Left cardiac atrium (tissue), 4 donors: Measurements from ENCODE around the gene ZFYVE21. TPM values are rescaled to one million over a fixed set of nuclear protein-coding genes. Genes with fewer than 3 reads are reported as not detected.

Source experiments
- ATAC-seq, 2 donors: fragments of 200-7000 bp; cut with Tn5 transposase; one replicate each; pipeline ENCODE4 v1.9.1; 2020; ENCODE audit warnings: mild to moderate bottlenecking in 2 of 2, moderate library complexity in 2 of 2
- DNase-seq: peaks from one replicate; pipeline ENCODE4 v3.0.0-alpha.2; 2020
- intact Hi-C, 2 donors: fragments of 100-400 bp; cut with DNase I; formaldehyde crosslinking; loops; one replicate each; pipeline versions ENCODE4 v1.14.1 to v1.15.1; 2022 to 2023
- total RNA-seq, 2 donors: library from RNA; stranded (reverse); fragmentation: NEBNext Ultra II Directional; extraction: Animal tissue kit (Norgen Biotek cat#: 25700); gene quantifications; one replicate each; pipeline ENCODE4 v1.2.1, GENCODE V29; 2021
- donor health status: DM: no; HTN: yes; CAD: no.
- donor health status: DM: no; HTN: yes; CAD: no; lungs with severe emphysema.
- donor health status: DM: yes; HTN: yes; CAD: no.
- donor health status: Dilated cardiomyopathy.

The ZFYVE21 gene
- total RNA-seq, 2 donors from 2014 or later: 47.0 to 48.7 TPM

DNA sequence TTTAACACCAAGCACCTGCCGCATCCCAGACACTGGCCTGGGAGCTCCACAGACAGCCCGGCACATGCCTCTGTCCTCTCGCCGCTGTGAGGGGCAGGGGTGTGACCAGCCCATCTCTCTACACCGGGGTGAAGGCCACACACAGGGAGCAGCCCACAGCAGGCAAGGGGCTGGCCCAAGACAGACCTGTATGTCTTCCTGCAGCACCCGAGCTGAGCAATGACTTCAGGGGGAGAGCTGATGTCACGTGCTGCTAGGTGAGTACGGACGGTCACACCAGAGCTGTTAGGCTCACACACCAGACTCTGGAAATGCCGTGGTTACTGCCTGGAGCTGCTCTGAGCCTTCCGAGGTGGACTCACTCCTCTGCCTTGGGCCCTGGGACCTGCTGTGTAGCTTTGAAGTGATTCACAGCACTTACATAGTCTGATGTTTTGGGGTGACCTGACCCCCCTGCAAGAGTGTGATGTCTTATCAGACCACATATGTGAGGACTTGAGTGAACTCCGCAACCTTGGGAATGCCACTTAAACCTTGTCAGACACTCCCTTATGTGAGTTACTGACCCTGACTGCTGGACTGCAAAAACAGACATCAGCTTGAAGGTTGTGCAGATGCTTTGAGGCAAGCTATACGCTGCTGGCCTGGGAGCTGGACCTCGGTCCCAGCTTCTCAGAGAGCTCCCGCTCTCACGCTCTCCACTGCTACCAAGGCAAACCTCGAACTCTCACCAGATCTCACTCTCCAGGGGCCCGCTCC, 2.1 kb upstream of the ZFYVE21 start:
- no peak for ATAC-seq
- DNase-seq: no peak
- intact Hi-C loops: no loop called here

DNA sequence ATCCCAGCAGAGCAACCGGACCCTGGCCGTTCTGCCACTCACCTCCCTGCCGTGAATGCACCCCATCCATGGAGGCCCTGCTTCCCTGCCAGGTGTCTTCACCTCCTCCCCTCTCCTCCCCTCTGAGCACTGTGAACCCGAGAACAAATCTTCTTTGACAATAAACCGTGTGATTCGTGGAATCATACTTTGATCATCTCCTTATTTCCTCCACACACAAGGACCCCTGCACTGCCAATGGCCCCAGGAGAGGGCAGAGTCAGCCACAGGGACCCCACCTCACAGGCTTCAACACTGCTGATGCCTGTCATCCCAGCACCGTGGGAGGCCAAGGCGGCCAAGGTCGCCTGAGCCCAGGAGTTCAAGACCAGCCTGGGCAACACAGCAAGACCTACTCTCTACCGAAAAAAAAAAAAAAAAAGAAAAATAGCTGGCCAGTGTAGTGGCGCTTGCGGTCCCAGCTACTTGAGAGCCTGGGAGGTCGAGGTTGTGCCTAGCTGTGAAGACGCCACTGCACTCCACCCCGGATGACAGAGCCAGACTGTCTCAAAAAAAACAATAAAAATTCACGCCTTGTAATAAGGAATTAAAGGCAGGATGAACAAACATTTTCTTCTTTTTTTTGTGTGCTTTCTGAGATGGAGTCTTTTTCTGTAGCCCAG, 1.4 kb upstream of the ZFYVE21 start:
- intact Hi-C loops: no loop called here
- ATAC-seq (no peak), DNase-seq (no peak)

DNA sequence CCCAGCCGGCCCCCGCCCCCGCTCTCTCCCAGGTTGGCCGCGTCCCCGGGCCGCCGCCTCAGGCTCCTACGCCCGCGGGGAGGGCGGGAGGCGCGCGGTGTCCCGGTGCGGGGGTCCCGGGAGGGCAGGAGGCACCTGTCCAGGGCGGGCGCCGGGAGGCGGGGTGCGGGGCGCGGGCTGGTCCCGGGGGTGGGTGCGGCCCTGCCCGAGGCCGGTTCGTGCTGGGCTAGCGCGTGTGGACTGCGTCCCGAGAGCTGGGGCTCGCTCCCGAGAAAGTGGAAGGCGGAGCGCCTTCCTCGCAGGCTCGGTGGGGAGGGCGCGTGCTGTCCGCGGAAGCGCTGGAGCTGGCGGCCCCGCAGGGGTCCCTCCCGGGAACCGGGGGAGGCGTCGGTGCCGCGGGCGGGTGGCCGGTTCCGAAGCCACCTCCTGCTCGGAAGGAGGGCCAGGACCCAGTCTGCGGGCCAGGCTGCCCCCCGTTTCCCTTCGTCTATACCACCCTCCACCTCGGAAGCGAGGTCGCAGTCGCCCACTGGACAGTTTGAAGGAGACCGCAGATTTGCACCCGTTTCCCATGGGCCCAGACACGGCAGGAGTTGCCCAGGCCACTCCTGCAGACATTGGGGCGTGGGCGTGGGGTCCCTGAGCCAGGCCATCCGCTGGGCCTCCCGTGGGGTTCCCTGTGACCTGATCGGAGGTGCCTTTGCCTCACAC, 636 bp downstream of the ZFYVE21 start:
- ATAC-seq (peak; percentile 1 to 5), DNase-seq (peak; percentile 62)
- intact Hi-C loops: no loop called here

DNA sequence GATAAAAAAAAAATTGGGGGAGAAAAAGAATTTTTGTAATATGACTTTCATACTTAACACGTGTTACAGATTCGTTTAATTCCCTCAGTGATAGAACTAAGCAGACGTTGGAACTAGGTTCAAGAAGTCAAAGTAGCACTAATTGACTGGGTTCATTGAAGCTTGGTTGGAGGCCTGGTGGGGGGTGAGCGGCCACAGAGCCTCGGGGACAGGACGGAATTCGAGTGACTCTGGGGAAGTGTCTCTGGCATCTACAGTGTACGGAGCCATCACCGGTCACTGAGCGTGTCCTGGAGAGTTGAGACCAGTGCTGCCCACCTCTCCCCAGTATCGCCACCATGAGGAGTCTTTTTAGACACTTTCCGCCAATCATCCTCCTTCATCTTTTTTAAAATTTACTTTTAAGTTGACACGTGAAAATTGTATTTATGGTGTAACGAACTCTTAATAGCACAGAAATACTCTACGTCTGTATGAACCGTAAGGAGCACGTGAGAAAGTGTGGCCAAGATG, 1.3 kb downstream of the ZFYVE21 start:
- intact Hi-C loops: no loop called here
- ATAC-seq: no peak
- no peak for DNase-seq

DNA sequence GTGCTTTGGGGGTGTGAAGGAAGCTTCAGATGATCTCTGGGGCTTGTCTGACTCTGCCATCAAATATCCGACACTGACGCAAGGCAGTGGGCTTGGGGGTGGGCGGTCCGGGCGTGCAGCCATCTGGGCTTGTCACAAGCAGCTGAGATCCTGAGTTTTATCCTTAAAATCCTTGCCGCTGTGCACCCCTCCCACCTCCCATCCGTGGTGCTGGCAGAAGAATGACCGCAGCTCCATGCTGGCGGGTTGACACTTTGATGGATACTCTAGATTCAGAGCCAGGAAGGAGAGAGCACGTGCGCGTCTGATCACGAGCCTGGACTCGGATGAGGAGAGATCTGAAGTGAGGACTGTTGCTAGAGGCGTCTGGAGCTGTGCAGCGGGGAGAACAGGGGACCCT, 3.0 kb downstream of the ZFYVE21 start:
- intact Hi-C loops: no loop called here
- ATAC-seq: no peak

DNA sequence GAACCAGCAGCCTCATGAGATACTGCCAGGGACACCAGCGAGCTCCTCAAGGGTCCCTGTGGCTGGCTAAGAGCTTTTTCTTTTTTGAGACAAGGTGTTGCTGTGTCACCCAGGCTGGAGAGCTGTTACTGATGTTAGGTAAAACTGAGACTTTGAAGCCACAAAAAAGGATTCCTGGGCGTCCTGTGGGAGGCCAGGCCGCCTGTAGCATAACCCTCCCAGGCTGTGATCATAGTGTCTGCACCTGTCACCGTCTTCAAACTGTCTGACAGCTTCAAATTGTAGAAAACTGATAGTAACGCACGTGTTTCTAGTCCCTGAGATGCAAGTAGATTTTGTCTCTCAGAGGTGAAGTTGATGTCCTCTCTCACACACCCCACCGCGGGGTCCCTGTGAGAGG, 4.1 kb downstream of the ZFYVE21 start:
- intact Hi-C loops: no loop called here
- DNase-seq (no peak), ATAC-seq (no peak)

More for the DNA sequence above, 3.0 kb downstream of the ZFYVE21 start:
- DNase-seq: no peak

DNA sequence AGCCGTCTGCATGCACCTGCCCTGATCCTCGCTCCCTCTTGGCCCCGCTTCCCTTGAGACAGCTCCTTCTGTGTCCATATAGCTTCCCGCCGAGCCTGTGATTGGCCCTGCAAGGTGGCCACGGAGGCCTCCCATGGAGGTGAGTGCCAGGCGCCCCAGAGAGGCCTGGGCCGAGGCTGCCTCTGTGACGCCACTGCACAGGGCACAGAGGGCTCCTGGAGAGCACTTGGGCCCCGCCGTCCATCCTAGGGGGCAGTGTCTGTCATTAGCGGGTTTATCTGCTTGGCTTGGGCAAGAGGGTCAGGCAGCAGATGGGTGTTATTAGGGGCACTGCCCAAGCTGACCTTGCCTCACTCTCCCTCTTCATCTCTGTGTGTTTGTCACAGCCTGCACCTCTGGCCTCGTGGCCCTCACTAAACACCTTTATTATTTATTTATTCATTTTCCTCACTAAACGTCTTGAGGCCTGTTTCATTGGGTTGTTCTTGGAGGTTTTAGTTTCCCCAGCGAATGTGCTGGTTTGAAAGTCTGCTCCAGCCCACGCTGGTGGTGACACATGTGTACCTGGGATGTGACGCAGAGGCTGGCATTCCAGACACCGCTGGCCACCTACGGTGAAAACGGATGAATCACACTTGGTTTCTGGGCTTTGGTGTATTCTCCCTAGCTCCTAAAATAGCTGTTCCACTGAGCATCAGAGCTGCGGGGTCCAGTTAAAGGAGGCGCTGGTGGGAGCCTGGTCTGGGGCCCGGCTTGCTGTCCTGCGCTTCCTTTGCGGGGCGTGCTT, 5.9 kb downstream of the ZFYVE21 start:
- intact Hi-C loops: no loop called here
- ATAC-seq: peak in 1 of 2 donors; percentile 3

DNA sequence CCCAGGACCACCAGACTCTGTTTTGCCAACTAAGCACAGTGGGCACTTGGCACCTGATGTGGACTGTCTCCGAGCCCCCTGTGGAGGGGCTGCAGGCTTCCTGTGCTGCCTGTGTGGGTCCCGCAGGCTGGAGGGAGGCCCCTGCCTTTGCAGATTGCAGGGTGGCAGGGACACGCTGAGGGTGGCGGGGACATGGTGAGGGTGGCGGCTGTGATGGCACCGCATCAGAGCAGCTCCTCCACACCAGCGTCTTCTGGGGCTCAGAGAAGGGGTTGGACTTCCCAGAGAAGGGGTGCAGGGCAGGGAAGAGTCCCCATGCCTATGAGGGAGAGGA, 8.1 kb downstream of the ZFYVE21 start:
- intact Hi-C loops: no loop called here
- no peak for DNase-seq

More for the DNA sequence above, 5.9 kb downstream of the ZFYVE21 start:
- DNase-seq: no peak

DNA sequence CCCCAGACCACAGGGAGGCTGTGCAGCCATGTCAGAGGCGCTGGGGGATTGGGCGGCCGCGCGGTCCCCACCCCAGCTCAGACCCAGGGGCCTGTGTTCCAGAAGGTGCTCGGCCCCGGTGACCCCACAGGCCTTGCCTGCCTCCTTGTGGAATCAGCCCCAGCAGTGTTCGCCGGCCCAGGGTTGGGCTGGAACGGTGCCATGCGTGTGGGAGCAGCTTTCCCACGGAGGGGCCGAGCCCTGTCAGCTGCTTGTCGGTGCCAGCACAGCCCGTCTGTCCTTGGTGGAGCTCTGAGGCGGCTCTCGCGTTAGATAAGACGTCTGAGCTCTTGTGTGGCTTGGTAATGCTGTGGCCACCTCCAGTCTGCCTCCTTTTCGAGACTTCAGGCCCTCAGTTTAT, 8.5 kb downstream of the ZFYVE21 start:
- DNase-seq (peak; percentile 91), ATAC-seq (peak; percentile 75 to 82)
- intact Hi-C loops: no loop called here

More for the DNA sequence above, 8.1 kb downstream of the ZFYVE21 start:
- peak in 1 of 2 donors; percentile 3 for ATAC-seq

DNA sequence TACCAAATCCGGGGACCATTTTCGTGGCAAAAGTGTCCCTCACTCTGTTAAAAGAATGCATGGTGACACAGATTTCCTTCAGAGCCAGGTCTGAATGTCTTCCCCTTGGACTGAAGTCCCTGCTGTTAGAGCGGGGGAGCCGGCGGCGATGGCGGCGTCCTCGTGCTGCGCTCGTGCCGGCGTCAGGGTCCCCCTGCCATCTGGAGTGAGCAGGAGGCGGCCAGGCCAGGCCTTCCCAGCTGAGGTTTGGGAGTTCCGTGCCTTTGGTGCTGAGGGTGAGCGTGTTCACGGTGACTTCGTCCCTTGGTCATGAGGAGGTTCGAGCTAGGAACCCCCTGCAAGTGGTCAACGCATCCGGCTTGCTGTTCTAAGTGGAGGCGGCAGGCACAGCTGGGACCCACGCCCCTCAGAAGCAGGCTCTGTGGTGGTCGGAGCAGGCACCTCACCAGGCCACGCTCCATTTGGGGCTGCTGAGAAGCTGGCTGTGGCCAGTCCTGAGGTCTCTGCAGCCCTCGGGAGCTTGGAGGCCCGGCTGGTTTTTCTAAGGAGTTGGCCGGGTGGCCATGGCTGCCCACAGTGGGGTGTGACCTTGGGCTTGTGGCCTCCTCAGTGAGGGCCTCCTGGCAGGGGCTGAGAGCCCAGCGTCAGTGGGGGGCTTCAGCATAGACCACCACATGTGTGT, 9.5 kb downstream of the ZFYVE21 start:
- no peak for DNase-seq
- no peak for ATAC-seq
- intact Hi-C loops: no loop called here

DNA sequence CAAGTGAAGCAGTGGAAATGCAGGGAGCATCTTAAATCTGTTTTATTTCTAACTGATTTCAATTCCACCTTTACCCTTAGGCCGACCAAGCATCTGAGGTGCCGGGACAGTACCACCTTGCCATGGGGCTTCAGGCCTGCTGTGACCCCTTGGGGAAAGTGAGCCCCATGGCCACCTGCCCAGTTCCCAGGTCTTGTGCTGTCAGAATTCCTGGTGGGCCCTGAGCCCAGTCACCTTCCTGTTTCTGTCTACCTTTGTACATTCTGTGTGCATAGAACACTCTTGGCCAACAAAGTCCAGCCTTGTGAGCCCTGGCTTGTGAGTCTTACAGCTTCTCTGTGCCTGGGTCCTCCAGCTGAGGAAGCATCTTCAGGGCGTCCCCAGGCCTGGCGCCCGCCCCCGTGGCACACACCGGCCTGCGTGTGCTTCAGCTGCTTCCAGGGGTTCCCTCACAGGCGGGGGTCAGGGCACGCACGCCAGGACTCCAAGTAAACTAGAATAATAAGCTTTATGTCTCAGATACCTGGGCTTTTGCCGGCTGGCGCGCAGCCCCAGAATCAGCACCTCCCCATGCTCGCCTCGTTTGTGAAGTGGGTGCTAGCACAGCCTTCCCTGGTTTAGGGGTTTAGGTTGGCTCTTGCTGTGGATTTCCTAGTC, 10.3 kb downstream of the ZFYVE21 start:
- intact Hi-C loops: no loop called here
- ATAC-seq (no peak), DNase-seq (no peak)

DNA sequence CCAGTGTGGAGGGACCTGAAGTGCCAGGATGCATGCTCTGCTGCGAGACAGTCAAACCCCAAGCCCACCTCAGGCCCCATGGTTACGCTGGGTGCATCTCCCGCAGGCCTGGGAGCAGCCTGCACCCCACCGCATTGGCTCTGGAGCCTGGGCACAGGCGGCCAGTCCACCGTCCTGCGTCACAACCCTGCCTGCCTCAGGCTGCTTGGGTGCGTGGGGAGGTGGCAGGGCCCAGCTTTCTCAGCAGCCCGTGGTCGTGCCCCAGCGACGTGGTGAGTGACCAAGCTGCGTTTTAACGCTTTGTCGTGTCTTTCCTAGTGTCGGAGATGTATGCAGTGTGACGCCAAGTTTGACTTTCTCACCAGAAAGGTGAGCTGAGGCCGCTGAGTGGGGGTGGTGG, 10.9 kb downstream of the ZFYVE21 start:
- ATAC-seq: no peak
- intact Hi-C loops: no loop called here
- no peak for DNase-seq

DNA sequence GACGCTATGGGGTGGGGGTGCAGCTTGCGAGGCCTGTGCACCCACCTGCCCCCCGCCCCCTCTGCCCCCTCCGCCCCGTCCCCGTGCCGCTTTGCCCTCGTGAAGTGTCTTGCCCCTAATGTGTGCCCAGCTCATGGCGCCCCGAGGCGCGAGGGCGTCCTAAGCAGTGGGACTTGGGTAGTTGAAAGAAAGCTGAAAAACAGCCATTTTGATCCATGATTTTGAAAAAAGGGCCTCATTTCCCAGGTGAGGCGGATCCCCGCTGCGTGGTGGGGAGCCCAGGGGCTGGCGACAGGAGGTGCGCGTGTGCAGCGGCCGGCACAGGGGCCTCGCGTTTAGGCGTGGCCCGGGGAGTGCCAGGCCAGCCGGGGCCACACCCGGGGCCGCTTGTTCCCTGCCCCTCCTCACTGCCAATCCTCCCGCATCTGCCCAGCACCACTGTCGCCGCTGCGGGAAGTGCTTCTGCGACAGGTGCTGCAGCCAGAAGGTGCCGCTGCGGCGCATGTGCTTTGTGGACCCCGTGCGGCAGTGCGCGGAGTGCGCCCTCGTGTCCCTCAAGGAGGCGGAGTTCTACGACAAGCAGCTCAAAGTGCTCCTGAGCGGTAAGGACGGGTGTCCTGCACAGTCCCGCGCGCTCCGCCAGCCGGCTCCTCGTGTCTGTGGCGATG, 11.8 kb downstream of the ZFYVE21 start:
- no peak for DNase-seq
- no peak for ATAC-seq

DNA sequence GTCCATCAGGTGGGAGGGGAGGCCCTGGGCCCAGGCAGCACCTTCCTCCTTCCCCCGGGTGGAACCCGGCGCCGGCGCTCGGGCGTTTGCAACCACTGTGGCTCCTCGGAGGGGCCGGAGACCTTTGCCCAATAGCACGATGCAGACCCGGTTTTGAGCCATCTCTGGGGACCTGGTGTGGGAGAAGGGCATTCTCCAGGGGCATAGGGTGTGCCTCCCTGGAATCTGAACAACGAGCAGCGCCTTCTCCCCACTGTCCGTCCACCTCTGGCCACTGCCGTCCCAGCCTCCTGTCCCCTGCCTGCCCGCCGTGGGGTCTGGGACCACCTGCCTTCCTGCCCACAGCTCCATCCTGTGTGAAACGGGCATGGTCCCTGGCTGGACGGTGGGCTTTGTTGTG, 12.5 kb downstream of the ZFYVE21 start:
- DNase-seq (no peak), ATAC-seq (no peak)
- intact Hi-C loops: no loop called here

More for the DNA sequence above, 11.8 kb downstream of the ZFYVE21 start:
- intact Hi-C loops: no loop called here

DNA sequence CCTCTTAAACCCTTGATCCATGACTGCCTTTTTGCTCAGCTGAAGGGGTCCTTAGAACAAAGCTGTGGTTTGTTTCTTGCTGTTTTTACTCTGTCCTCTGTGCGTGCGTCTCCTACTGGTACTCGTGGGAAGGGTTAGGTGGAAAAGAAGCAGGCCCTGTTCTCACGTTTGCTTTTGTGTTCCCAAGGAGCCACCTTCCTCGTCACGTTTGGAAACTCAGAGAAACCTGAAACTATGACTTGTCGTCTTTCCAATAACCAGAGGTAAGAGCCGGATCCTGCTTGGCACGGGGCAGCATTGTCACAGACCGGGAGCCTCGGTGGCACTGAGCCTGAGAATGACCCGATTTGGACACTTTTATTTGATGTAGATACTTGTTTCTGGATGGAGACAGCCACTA, 13.1 kb downstream of the ZFYVE21 start:
- no peak for DNase-seq
- no peak for ATAC-seq
- intact Hi-C loops: no loop called here

DNA sequence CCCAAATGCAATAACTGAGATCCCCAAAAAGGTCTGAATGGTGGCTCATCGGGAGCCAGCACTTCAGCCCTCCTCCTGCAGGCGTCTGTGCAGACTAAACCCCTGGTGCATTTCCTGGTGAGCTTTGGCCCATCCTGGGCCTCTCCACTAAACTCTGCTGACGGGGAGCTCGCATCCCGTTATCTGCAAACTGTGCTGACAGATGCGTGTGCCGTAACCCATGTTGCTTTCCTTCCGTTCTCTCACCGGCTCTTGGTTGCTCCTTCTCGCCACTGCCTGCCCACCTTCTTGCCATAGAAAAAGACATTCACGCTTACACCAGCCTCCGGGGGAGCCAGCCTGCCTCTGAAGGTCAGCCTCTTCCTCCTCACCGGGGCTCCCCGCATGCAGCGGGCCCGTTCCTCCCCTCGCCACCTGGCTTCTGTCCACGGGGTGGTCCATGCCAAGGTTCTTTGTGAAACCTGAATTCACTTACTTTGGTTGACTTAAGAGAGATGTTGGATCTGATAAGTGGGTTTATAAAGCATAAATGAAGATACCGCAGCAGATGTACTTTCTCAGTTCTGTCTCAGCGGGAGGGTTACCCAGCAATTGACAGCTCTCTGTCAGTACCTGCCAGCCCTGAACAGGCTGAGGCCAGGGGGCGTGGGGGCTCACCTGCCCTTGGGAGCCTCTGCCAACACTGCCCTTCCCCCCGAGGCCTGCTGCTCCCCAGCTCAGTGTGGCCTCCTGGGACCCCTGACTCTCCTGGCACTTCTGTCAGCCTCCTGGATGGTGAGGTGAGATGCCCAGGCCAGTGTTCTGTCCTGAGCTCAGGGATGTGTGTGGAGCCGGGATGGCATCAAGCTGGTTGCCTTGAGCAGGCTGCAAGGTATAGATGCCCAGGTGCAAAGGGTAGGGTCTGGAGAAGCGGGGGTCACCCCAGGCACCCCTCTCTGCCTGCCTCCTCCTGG, 14.2 kb downstream of the ZFYVE21 start:
- ATAC-seq: peak in 1 of 2 donors; percentile 1
- intact Hi-C loops: no loop called here
- DNase-seq: no peak
